ENCODE data around the gene CENPH.
"Not testable (repeated sequence)": the region's sequence is repeated elsewhere in the genome, so short reads cannot be mapped to it uniquely, and the experiment has no call there.

The CENPH gene

GRCh38 chr5:69189162-69190086 is at the start of gene CENPH:
Gene CENPH (plus strand): TSS chr5:69189583. CDS start chr5:69189635, 52 bp downstream.
- DNase-seq, result peak; percentile 88 to 96

- not testable (repeated sequence) for DNase-seq
Observed at GRCh38 chr5:69140239-69140638, 49.1 kb upstream of the CENPH start.

- DNase-seq, result no peak
Observed at GRCh38 chr5:69140827-69141226, 48.6 kb upstream of the CENPH start.

GRCh38 chr5:69148576-69148975 is 40.8 kb upstream of the CENPH start:
- DNase-seq, result not testable (repeated sequence)

- no peak for DNase-seq
Observed at GRCh38 chr5:69148981-69149675, 40.3 kb upstream of the CENPH start.

GRCh38 chr5:69149676-69150010 is 39.7 kb upstream of the CENPH start:
- no peak for DNase-seq

GRCh38 chr5:69152731-69153130 is 36.7 kb upstream of the CENPH start:
- no peak for DNase-seq

- no peak for DNase-seq
Observed at GRCh38 chr5:69156456-69156855, 32.9 kb upstream of the CENPH start.

- no peak for DNase-seq
Observed at GRCh38 chr5:69158039-69158438, 31.3 kb upstream of the CENPH start.

GRCh38 chr5:69160651-69161050 is 28.7 kb upstream of the CENPH start:
- DNase-seq, result no peak

GRCh38 chr5:69166686-69167492 is 22.5 kb upstream of the CENPH start, which contains the start of gene CCNB1:
Gene CCNB1 (plus strand): TSS chr5:69167150. CDS start chr5:69167263, 113 bp downstream.
- peak; percentile 96 to 99 for DNase-seq

- DNase-seq, result peak in 1 of 2 experiments; percentile 36
Observed at GRCh38 chr5:69167493-69167855, 21.9 kb upstream of the CENPH start.

- DNase-seq, result no peak
Observed at GRCh38 chr5:69167929-69168328, 21.5 kb upstream of the CENPH start.

GRCh38 chr5:69170495-69170894 is 18.9 kb upstream of the CENPH start:
- no peak for DNase-seq

- DNase-seq, result no peak
Observed at GRCh38 chr5:69170969-69171368, 18.4 kb upstream of the CENPH start.

- not testable (repeated sequence) for DNase-seq
Observed at GRCh38 chr5:69181659-69182293, 7.6 kb upstream of the CENPH start.

- no peak for DNase-seq
Observed at GRCh38 chr5:69184621-69185020, 4.8 kb upstream of the CENPH start.

- no peak for DNase-seq
Observed at GRCh38 chr5:69187342-69187741, 2.0 kb upstream of the CENPH start.

GRCh38 chr5:69188811-69189161 is 597 bp upstream of the CENPH start:
- DNase-seq, result no peak

GRCh38 chr5:69202497-69202896 is 13.1 kb downstream of the CENPH start:
- DNase-seq, result no peak

- DNase-seq, result peak in 1 of 2 experiments; percentile 49
Observed at GRCh38 chr5:69206528-69207190, 17.3 kb downstream of the CENPH start.

- DNase-seq, result no peak
Observed at GRCh38 chr5:69209602-69210001, 20.2 kb downstream of the CENPH start.

Data from SW 1271 (cell line).